Naive thymus-derived CD4-positive, alpha-beta T cell (primary cell): ENCODE measurements around the gene NOL4L. TPM values are rescaled to one million over a fixed set of nuclear protein-coding genes. Genes with fewer than 3 reads are reported as not detected.

Experiments used
- ATAC-seq: fragments of 150-1000 bp; cut with Tn5 transposase; 2 replicates; pipeline ENCODE4 v1.10.0; 2021; ENCODE audit warnings: mild to moderate bottlenecking, moderate library complexity
- CTCF ChIA-PET: fragments of 350-600 bp; sonication (Branson Sonifier 250); formaldehyde crosslinking; loops from one replicate; lab custom pipeline; 2021; ENCODE audit warnings: antibody characterized with exemption; lab: Charles Lee
- POLR2A ChIA-PET: fragments of 350-600 bp; sonication (Branson Sonifier 250); formaldehyde crosslinking; loops from one replicate; lab custom pipeline; 2021; ENCODE audit warnings: antibody characterized with exemption, inconsistent platforms; lab: Charles Lee
- DNase-seq, 9 donors: peaks; one replicate each; pipeline versions ENCODE4 v3.0.0 to v3.0.0-alpha.2; 2020 to 2022; ENCODE audit warnings: mixed read lengths in 1 of 9
- H3K27ac ChIP-seq: one replicate; pipeline ENCODE4 v1.7.0; 2013; ENCODE audit warnings: mild to moderate bottlenecking, low read depth, low read length, moderate library complexity
- H3K27me3 ChIP-seq, 2 donors: one replicate each; pipeline ENCODE4 v1.7.0; 2013; ENCODE audit warnings: low read length in 2 of 2, mild to moderate bottlenecking in 2 of 2, moderate library complexity in 2 of 2; ENCODE audit not compliant: control insufficient read depth in 2 of 2, insufficient read depth in 2 of 2
- H3K36me3 ChIP-seq, 3 experiments: 1 replicate in 2 of 3; 2 replicates in 1 of 3; pipeline ENCODE4 v1.7.0; 2013; ENCODE audit warnings: low read length in 3 of 3, mild to moderate bottlenecking in 3 of 3, moderate library complexity in 1 of 3; ENCODE audit not compliant: insufficient read depth in 3 of 3, control insufficient read depth in 2 of 3
- H3K4me1 ChIP-seq, 2 donors: one replicate each; pipeline ENCODE4 v1.7.0; 2013; ENCODE audit warnings: low read length in 2 of 2, mild to moderate bottlenecking in 2 of 2, moderate library complexity in 1 of 2; ENCODE audit not compliant: control insufficient read depth in 2 of 2, insufficient read depth in 2 of 2
- H3K4me3 ChIP-seq: 2 replicates; pipeline ENCODE4 v1.7.0; 2013; ENCODE audit warnings: mild to moderate bottlenecking, low read length
- H3K9me3 ChIP-seq, 3 experiments: 1 replicate in 2 of 3; 2 replicates in 1 of 3; pipeline ENCODE4 v1.7.0; 2013; ENCODE audit warnings: low read length in 3 of 3; ENCODE audit not compliant: control insufficient read depth in 2 of 3
- H3K27ac Mint-ChIP-seq, 9 donors: one replicate each; pipeline ENCODE4 v1.8.0; 2020 to 2022; ENCODE audit warnings: mixed read lengths in 9 of 9, mild to moderate bottlenecking in 8 of 9, moderate library complexity in 5 of 9, inconsistent platforms in 2 of 9
- H3K27me3 Mint-ChIP-seq, 5 donors: one replicate each; pipeline ENCODE4 v1.8.0; 2021 to 2022; ENCODE audit warnings: mixed read lengths in 5 of 5, mild to moderate bottlenecking in 1 of 5
- H3K36me3 Mint-ChIP-seq, 5 donors: one replicate each; pipeline ENCODE4 v1.8.0; 2020 to 2022; ENCODE audit warnings: mixed read lengths in 5 of 5, mild to moderate bottlenecking in 3 of 5, inconsistent platforms in 1 of 5
- H3K4me1 Mint-ChIP-seq, 7 donors: one replicate each; pipeline ENCODE4 v1.8.0; 2020 to 2022; ENCODE audit warnings: mixed read lengths in 7 of 7, mild to moderate bottlenecking in 3 of 7, inconsistent platforms in 1 of 7
- H3K4me3 Mint-ChIP-seq, 10 donors: one replicate each; pipeline ENCODE4 v1.8.0; 2020 to 2022; ENCODE audit warnings: mild to moderate bottlenecking in 10 of 10, mixed read lengths in 10 of 10, moderate library complexity in 6 of 10, inconsistent platforms in 2 of 10
- H3K9me3 Mint-ChIP-seq, 11 donors: one replicate each; pipeline ENCODE4 v1.8.0; 2020 to 2022; ENCODE audit warnings: mixed read lengths in 11 of 11, mild to moderate bottlenecking in 4 of 11, inconsistent platforms in 1 of 11, moderate library complexity in 1 of 11
- intact Hi-C, 2 donors: fragments of 100-400 bp; cut with micrococcal nuclease; formaldehyde crosslinking; loops; one replicate each; pipeline ENCODE4 v1.15.1; 2023
- polyA plus RNA-seq, 2 donors: library from polyadenylated mRNA; unstranded; fragments of 300-500 nt; fragmentation: Illumina TruSeq; gene quantifications; one replicate each; pipeline ENCODE4 v1.2.3, GENCODE V29; 2021
- total RNA-seq, 6 experiments: library from RNA in 5 of 6; stranded (reverse) in 5 of 6; gene quantifications; 1 replicate in 5 of 6; 2 replicates in 1 of 6; pipeline ENCODE4 v1.2.3 and lab custom pipeline; 2021 to 2026

The NOL4L gene
- total and polyA plus RNA-seq, 7 experiments from 2014 or later: 17.3 to 81.9 (median 62.7) TPM

GRCh38 chr20:32535953-32536823, 48.9 kb downstream of the NOL4L start:
- intact Hi-C loops: loop anchor here (1.0 to 10.0 kb wide), 14 partner anchors 8 to 951 kb away; partner anchors contain the start of genes ASXL1 (in 2 of the 2), COMMD7 (in 2 of the 2), MAPRE1 (in 1 of the 2) and NOL4L (in 1 of the 2)
- CTCF ChIA-PET: interaction anchor here (0.6 to 14.4 kb wide), 5 partner anchors 10 to 637 kb away, joined by 3 to 320 read pairs (median 3); no protein-coding TSS in a partner anchor
- Mint-ChIP-seq H3K36me3 (peaks cover 0 to 9% (median 5%) of the 10 kb centered on the region in 5 donors), H3K4me1 (peaks cover 61 to 87% (median 84%) of the 10 kb centered on the region in 7 donors), H3K27me3 (no peaks in the 10 kb centered on the region), H3K4me3 (peak overlapping the region; percentile 82 to 99 (median 88)), H3K27ac (peak overlapping the region; percentile 84 to 98 (median 95)), H3K9me3 (peaks cover 0 to 2% (median 0%) of the 10 kb centered on the region in 11 donors)
- H3K27ac ChIP-seq: peak overlapping the region; percentile 86
- DNase-seq: peak; percentile 59 to 91 (median 78)
- POLR2A ChIA-PET: interaction anchor here (0.9 to 21.3 kb wide), 12 partner anchors 9 to 177 kb away, joined by 3 to 623 read pairs (median 6); partner anchors contain the start of gene NOL4L
- peaks cover 73 to 77% of the 10 kb centered on the region in 2 donors for H3K4me1 ChIP-seq
- H3K36me3 ChIP-seq: no peaks in the 10 kb centered on the region
- ATAC-seq: peak; percentile 77
- no peaks in the 10 kb centered on the region for H3K9me3 ChIP-seq
- H3K27me3 ChIP-seq: no peaks in the 10 kb centered on the region
- H3K4me3 ChIP-seq: peak overlapping the region; percentile 77

- Mint-ChIP-seq H3K9me3 (peaks cover 0 to 2% (median 0%) of the 10 kb centered on the region in 11 donors), H3K27ac (peak overlapping the region; percentile 84 to 98 (median 95)), H3K27me3 (no peaks in the 10 kb centered on the region), H3K36me3 (peaks cover 0 to 10% (median 5%) of the 10 kb centered on the region in 5 donors), H3K4me3 (peak overlapping the region; percentile 82 to 99 (median 88)), H3K4me1 (peaks cover 56 to 87% (median 81%) of the 10 kb centered on the region in 7 donors)
- intact Hi-C loops: loop anchor here (1.0 to 10.0 kb wide), 9 partner anchors 48 to 952 kb away; partner anchors contain the start of genes COMMD7 (in 2 of the 2), ASXL1 (in 1 of the 2), NOL4L (in 1 of the 2) and TM9SF4 (in 1 of the 2)
- Histone ChIP-seq H3K27ac (peak overlapping the region; percentile 86), H3K27me3 (no peaks in the 10 kb centered on the region), H3K4me3 (peak overlapping the region; percentile 77), H3K36me3 (no peaks in the 10 kb centered on the region), H3K9me3 (no peaks in the 10 kb centered on the region), H3K4me1 (peaks cover 66 to 70% of the 10 kb centered on the region in 2 donors)
- DNase-seq: peak in 7 of 9 donors; percentile 47 to 64 (median 59)
- no peak for ATAC-seq
- ChIA-PET CTCF (interaction anchor here (0.8 to 14.4 kb wide), 5 partner anchors 10 to 482 kb away, joined by 3 to 320 read pairs (median 3); no protein-coding TSS in a partner anchor), POLR2A (interaction anchor here (0.9 to 21.3 kb wide), 17 partner anchors 8 to 117 kb away, joined by 3 to 623 read pairs (median 4); partner anchors contain the start of gene NOL4L)
Observed at GRCh38 chr20:32535316-32535952, 49.7 kb downstream of the NOL4L start.

DNA sequence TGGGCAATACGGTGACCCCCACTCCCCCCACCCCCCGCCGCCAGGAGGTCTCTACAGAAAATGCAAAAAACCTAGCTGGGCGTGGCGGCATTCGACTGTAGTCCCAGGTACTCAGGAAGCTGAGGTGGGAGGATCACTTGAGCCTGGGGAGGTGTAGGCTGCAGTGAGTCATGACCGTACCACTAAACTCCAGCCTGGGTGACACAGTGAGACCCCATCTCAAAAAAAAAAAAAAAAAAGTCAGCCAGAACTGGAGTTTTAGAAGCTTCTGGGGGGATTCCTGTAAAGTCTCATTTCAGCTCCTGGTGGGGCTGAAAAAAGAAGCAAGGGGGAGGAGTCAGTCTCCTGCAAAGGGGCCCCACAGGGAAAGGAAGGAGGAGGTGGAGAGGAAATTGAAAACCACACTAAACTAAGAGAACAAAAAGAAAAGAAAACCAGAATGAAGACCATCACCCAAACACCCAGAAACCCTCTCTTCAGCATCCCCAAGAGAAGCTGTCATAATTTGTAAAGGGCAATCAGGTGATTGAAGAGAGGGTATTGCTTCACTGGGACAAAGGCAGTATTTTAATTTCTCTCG, 50.4 kb downstream of the NOL4L start:
- no peaks in the 10 kb centered on the region for H3K27me3 ChIP-seq
- H3K27ac ChIP-seq: peak overlapping the region; percentile 86
- peak overlapping the region; percentile 77 for H3K4me3 ChIP-seq
- peaks cover 59 to 66% of the 10 kb centered on the region in 2 donors for H3K4me1 ChIP-seq
- no peaks in the 10 kb centered on the region for H3K27me3 Mint-ChIP-seq
- H3K9me3 ChIP-seq: no peaks in the 10 kb centered on the region
- POLR2A ChIA-PET: interaction anchor here (0.6 to 21.3 kb wide), 16 partner anchors 9 to 118 kb away, joined by 3 to 623 read pairs (median 4); partner anchors contain the start of gene NOL4L
- peak overlapping the region; percentile 84 to 98 (median 95) for H3K27ac Mint-ChIP-seq
- H3K36me3 Mint-ChIP-seq: peaks cover 0 to 10% (median 5%) of the 10 kb centered on the region in 5 donors
- CTCF ChIA-PET: interaction anchor here (0.6 to 14.4 kb wide), 6 partner anchors 9 to 1495 kb away, joined by 3 to 320 read pairs (median 3); no protein-coding TSS in a partner anchor
- H3K4me3 Mint-ChIP-seq: peak overlapping the region; percentile 82 to 99 (median 88)
- H3K36me3 ChIP-seq: no peaks in the 10 kb centered on the region
- peaks cover 0 to 2% (median 0%) of the 10 kb centered on the region in 11 donors for H3K9me3 Mint-ChIP-seq
- peaks cover 56 to 87% (median 78%) of the 10 kb centered on the region in 7 donors for H3K4me1 Mint-ChIP-seq
- intact Hi-C loops: loop anchor here (1.0 to 10.0 kb wide), 9 partner anchors 47 to 953 kb away; partner anchors contain the start of genes COMMD7 (in 2 of the 2), ASXL1 (in 1 of the 2), NOL4L (in 1 of the 2) and TM9SF4 (in 1 of the 2)
- ATAC-seq: peak; percentile 17
- peak in 7 of 9 donors; percentile 58 to 82 (median 74) for DNase-seq

GRCh38 chr20:32533732-32534131, 51.4 kb downstream of the NOL4L start:
- Histone ChIP-seq H3K36me3 (no peaks in the 10 kb centered on the region), H3K27ac (peak overlapping the region; percentile 86), H3K4me1 (peaks cover 49 to 66% of the 10 kb centered on the region in 2 donors), H3K4me3 (no peak overlapping the region), H3K9me3 (no peaks in the 10 kb centered on the region), H3K27me3 (no peaks in the 10 kb centered on the region)
- H3K27me3 Mint-ChIP-seq: no peaks in the 10 kb centered on the region
- H3K27ac Mint-ChIP-seq: peak overlapping the region; percentile 84 to 98 (median 95)
- peaks cover 0 to 2% (median 0%) of the 10 kb centered on the region in 11 donors for H3K9me3 Mint-ChIP-seq
- DNase-seq (no peak), ATAC-seq (no peak)
- H3K36me3 Mint-ChIP-seq: peaks cover 0 to 7% (median 5%) of the 10 kb centered on the region in 5 donors
- CTCF ChIA-PET: interaction anchor here (0.6 to 14.4 kb wide), 3 partner anchors 8 to 245 kb away, joined by 6 to 320 read pairs (median 8); no protein-coding TSS in a partner anchor
- POLR2A ChIA-PET: interaction anchor here (1.3 to 21.3 kb wide), 4 partner anchors 10 to 39 kb away, joined by 3 to 623 read pairs (median 6); no protein-coding TSS in a partner anchor
- peak overlapping the region; percentile 42 to 99 (median 86) for H3K4me3 Mint-ChIP-seq
- intact Hi-C loops: loop anchor here (10.0 kb wide), 2 partner anchors 241 to 429 kb away; partner anchors contain the start of gene TM9SF4 (in 1 of the 2)
- H3K4me1 Mint-ChIP-seq: peaks cover 58 to 87% (median 81%) of the 10 kb centered on the region in 7 donors

GRCh38 chr20:32532246-32532645, 52.9 kb downstream of the NOL4L start:
- no peaks in the 10 kb centered on the region for H3K27me3 ChIP-seq
- H3K4me1 Mint-ChIP-seq: peaks cover 65 to 91% (median 85%) of the 10 kb centered on the region in 7 donors
- H3K36me3 ChIP-seq: no peaks in the 10 kb centered on the region
- H3K27ac Mint-ChIP-seq: peak overlapping the region; percentile 71 to 98 (median 94)
- H3K4me1 ChIP-seq: peaks cover 37 to 68% of the 10 kb centered on the region in 2 donors
- no peak overlapping the region for H3K4me3 ChIP-seq
- DNase-seq: no peak
- no peaks in the 10 kb centered on the region for H3K9me3 ChIP-seq
- ChIA-PET CTCF (interaction anchor here (1.7 to 14.4 kb wide), 3 partner anchors 7 to 120 kb away, joined by 6 to 320 read pairs (median 8); no protein-coding TSS in a partner anchor), POLR2A (interaction anchor here (0.8 to 21.3 kb wide), 4 partner anchors 10 to 53 kb away, joined by 3 to 623 read pairs (median 4); partner anchors contain the start of gene NOL4L)
- peaks cover 0 to 2% (median 0%) of the 10 kb centered on the region in 11 donors for H3K9me3 Mint-ChIP-seq
- intact Hi-C loops: loop anchor here (10.0 kb wide), 2 partner anchors 243 to 427 kb away; partner anchors contain the start of gene TM9SF4 (in 1 of the 2)
- H3K4me3 Mint-ChIP-seq: peak overlapping the region in 7 of 10 donors; percentile 4 to 93 (median 15)
- no peak for ATAC-seq
- H3K27ac ChIP-seq: peak overlapping the region; percentile 52
- H3K27me3 Mint-ChIP-seq: no peaks in the 10 kb centered on the region
- H3K36me3 Mint-ChIP-seq: peaks cover 0 to 6% (median 5%) of the 10 kb centered on the region in 5 donors
